Vagina (tissue), 2 donors: ENCODE measurements around the gene TPM4.

Experiments used
- CTCF ChIP-seq, 3 experiments: fragments of 450-650 bp in 2 of 3; fragments of 200-600 bp in 1 of 3; sonication (generic) in 1 of 3; IDR thresholded peaks; one replicate each; pipeline ENCODE4 v1.5.1; 2017 to 2019; ENCODE audit warnings: antibody characterized with exemption in 3 of 3, mild to moderate bottlenecking in 2 of 3, moderate library complexity in 2 of 3
- POLR2A ChIP-seq, 2 donors: fragments of 450-650 bp; IDR thresholded peaks; one replicate each; pipeline ENCODE4 v1.6.1; 2017; ENCODE audit warnings: antibody characterized with exemption in 2 of 2, mild to moderate bottlenecking in 2 of 2, moderate library complexity in 2 of 2
- POLR2AphosphoS5 ChIP-seq, 2 donors: sonication (generic); formaldehyde crosslinking; IDR thresholded peaks; one replicate each; pipeline ENCODE4 v1.9.0; 2017; ENCODE audit warnings: antibody characterized with exemption in 2 of 2, mild to moderate bottlenecking in 2 of 2, low read depth in 1 of 2; ENCODE audit not compliant: insufficient read depth in 1 of 2

GRCh38 chr19:16094360-16095070, 18.2 kb downstream of the TPM4 start:
- no peak for TF ChIP-seq CTCF (IDR thresholded peaks at IDR 0.05)
- TF ChIP-seq POLR2AphosphoS5 (IDR thresholded peaks at IDR 0.05; ENCODE audit: insufficient read depth in 1 of 2, low read depth in 1 of 2), result no peak
- TF ChIP-seq POLR2A (IDR thresholded peaks at IDR 0.05), result no peak
